RPMI8226 (cell line): ENCODE measurements around the gene BRPF3.

Experiments
- DNase-seq: peaks from one replicate; pipeline ENCODE4 v3.0.0-alpha.2; 2015

Gene BRPF3

GRCh38 chr6:36272234-36272633 lies 75.7 kb downstream of the BRPF3 start:
- no peak for DNase-seq

- no peak for DNase-seq
Measured at GRCh38 chr6:36273067-36273466, 76.5 kb downstream of the BRPF3 start.

GRCh38 chr6:36273802-36274514 lies 77.4 kb downstream of the BRPF3 start:
- no peak for DNase-seq

GRCh38 chr6:36276581-36277536 lies 80.3 kb downstream of the BRPF3 start:
- no peak for DNase-seq

GRCh38 chr6:36277946-36278470 lies 81.5 kb downstream of the BRPF3 start:
- DNase-seq = no peak

- DNase-seq = no peak
Measured at GRCh38 chr6:36280467-36280866, 83.9 kb downstream of the BRPF3 start.

GRCh38 chr6:36280983-36281382 lies 84.4 kb downstream of the BRPF3 start:
- no peak for DNase-seq
